ENCODE data around the gene EIF4EBP2. TPM values are rescaled to one million over a fixed set of nuclear protein-coding genes. Genes with fewer than 3 reads are reported as not detected.
A peak's percentile ranks its signal among the peaks of the same experiment; 100 is the strongest.

EIF4EBP2 gene
- total and polyA plus RNA-seq, 2 experiments from 2014 or later, result 36.8 to 39.1 TPM

GRCh38 chr10:70456164-70456563 lies 52.2 kb downstream of the EIF4EBP2 start:
- no peaks in the 10 kb centered on the region for H3K9me3 ChIP-seq (ENCODE audit: low read depth)
- H3K4me1 ChIP-seq (ENCODE audit: low read depth), result peaks cover 5% of the 10 kb centered on the region
- no peak overlapping the region for H3K27ac ChIP-seq
- no peaks in the 10 kb centered on the region for H3K36me3 ChIP-seq
- peaks cover 59% of the 10 kb centered on the region for H3K27me3 ChIP-seq
- no peak overlapping the region for H3K4me3 ChIP-seq
- no peak for DNase-seq (ENCODE audit: low read depth in 1 of 2, low spot score in 1 of 2)
- TF ChIP-seq CTCF (IDR thresholded peaks at IDR 0.05; ENCODE audit: low read depth, low read length), result no peak

DNA sequence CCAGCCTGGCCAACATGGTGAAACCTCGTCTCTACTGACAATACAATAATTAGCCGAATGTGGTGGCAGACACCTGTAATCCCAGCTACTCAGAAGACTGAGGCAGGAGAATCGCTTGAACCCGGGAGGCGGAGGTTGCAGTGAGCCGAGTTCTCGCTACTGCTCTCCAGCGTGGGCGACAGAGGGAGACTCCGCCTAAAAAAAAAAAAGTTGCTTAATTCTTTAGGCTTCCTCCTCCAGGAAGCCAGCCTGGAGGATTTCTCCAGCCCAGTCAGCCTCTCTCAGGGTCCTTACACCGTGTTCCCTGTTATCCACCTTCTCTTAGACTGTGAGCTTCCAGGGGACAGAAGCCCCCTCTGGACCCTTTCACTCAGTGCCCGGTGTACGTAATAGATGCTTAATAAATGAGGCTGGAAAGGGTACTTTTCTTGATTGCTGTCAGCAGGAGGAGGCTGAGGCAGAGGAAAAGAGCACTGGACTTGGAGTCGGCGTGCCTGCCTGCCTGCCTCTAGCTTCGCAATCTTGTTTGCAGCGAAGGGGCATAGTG lies 53.9 kb downstream of the EIF4EBP2 start:
- no peak for TF ChIP-seq CTCF (IDR thresholded peaks at IDR 0.05; ENCODE audit: low read depth, low read length)
- Histone ChIP-seq H3K27ac (no peak overlapping the region), H3K9me3 (ENCODE audit: low read depth) (no peaks in the 10 kb centered on the region), H3K4me3 (peak overlapping the region; percentile 15), H3K36me3 (no peaks in the 10 kb centered on the region), H3K27me3 (peaks cover 59% of the 10 kb centered on the region), H3K4me1 (ENCODE audit: low read depth) (peaks cover 5% of the 10 kb centered on the region)
- DNase-seq (ENCODE audit: low read depth in 1 of 2, low spot score in 1 of 2), result no peak

GRCh38 chr10:70458329-70459060 lies 54.5 kb downstream of the EIF4EBP2 start:
- H3K27me3 ChIP-seq, result peaks cover 59% of the 10 kb centered on the region
- TF ChIP-seq CTCF (IDR thresholded peaks at IDR 0.05; ENCODE audit: low read depth, low read length), result no peak
- H3K27ac ChIP-seq, result no peak overlapping the region
- no peaks in the 10 kb centered on the region for H3K9me3 ChIP-seq (ENCODE audit: low read depth)
- H3K36me3 ChIP-seq, result no peaks in the 10 kb centered on the region
- peak overlapping the region; percentile 15 for H3K4me3 ChIP-seq
- peaks cover 5% of the 10 kb centered on the region for H3K4me1 ChIP-seq (ENCODE audit: low read depth)
- peak; percentile 68 to 75 for DNase-seq (ENCODE audit: low read depth in 1 of 2, low spot score in 1 of 2)

- TF ChIP-seq CTCF (IDR thresholded peaks at IDR 0.05; ENCODE audit: low read depth, low read length), result no peak
- Histone ChIP-seq H3K4me1 (ENCODE audit: low read depth) (peaks cover 5% of the 10 kb centered on the region), H3K36me3 (no peaks in the 10 kb centered on the region), H3K9me3 (ENCODE audit: low read depth) (no peaks in the 10 kb centered on the region), H3K27me3 (peaks cover 59% of the 10 kb centered on the region), H3K4me3 (no peak overlapping the region), H3K27ac (no peak overlapping the region)
- DNase-seq (ENCODE audit: low read depth in 1 of 2, low spot score in 1 of 2), result peak in 1 of 2 donors; percentile 36
These were observed 55.3 kb downstream of the EIF4EBP2 start for GRCh38 chr10:70459061-70459773.

DNA sequence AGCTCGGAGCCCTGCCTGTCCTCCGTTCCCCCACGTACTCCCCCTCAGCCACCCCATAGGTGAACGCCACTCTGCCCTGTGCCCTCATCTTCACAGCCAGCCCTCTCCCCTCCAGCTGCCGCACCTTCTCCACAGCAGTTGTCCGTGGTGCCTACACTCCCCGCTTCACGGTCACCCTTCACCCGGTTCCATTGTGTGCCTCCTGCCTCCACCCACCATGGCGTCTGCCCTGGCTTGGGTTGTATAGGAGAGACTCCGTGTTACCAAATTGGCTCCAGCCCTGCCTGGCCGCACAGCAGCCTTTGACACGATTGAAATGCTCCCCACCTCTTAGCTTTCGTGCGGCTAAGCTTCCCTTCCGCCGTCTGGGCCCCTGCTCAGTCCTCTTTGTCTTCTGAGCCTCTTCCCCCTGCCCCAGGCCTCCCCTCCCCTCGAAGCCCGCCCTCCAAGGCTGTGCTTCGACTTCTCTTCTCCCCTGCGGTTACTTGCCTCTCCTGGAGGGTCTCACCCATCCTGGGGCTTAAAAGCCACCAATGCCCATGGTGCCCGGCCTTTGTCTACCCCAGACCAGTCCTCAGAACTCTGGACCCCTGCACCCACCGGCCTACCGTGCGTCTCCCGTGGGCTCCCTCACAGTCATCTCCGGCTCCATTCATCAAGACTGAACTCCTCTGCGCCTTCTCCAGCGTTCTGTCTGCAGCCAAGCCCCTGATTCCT lies 56.0 kb downstream of the EIF4EBP2 start:
- H3K4me3 ChIP-seq, result no peak overlapping the region
- no peak for DNase-seq (ENCODE audit: low read depth in 1 of 2, low spot score in 1 of 2)

More for the DNA sequence above, 56.0 kb downstream of the EIF4EBP2 start:
- Histone ChIP-seq H3K36me3 (no peaks in the 10 kb centered on the region), H3K27ac (no peak overlapping the region), H3K27me3 (peaks cover 53% of the 10 kb centered on the region), H3K4me1 (ENCODE audit: low read depth) (peaks cover 5% of the 10 kb centered on the region), H3K9me3 (ENCODE audit: low read depth) (no peaks in the 10 kb centered on the region)
- no peak for TF ChIP-seq CTCF (IDR thresholded peaks at IDR 0.05; ENCODE audit: low read depth, low read length)

Measured in cardiac muscle cell (in vitro differentiated cells and primary cell).